Stimulated activated CD8-positive, alpha-beta memory T cell treated with anti-CD3 and anti-CD28 coated beads, Interleukin-12 subunit alpha, Interleukin-12 subunit beta, amount 100 ng/mL, for 4 hours (primary cell): ENCODE data around the gene RAPSN.

Experiments
- DNase-seq: peaks from one replicate; pipeline ENCODE4 v3.0.0-alpha.2; 2020; ENCODE audit warnings: low read depth

The RAPSN gene

GRCh38 chr11:47408598-47409439 lies 40.1 kb downstream of the RAPSN start:
- no peak for DNase-seq

DNA sequence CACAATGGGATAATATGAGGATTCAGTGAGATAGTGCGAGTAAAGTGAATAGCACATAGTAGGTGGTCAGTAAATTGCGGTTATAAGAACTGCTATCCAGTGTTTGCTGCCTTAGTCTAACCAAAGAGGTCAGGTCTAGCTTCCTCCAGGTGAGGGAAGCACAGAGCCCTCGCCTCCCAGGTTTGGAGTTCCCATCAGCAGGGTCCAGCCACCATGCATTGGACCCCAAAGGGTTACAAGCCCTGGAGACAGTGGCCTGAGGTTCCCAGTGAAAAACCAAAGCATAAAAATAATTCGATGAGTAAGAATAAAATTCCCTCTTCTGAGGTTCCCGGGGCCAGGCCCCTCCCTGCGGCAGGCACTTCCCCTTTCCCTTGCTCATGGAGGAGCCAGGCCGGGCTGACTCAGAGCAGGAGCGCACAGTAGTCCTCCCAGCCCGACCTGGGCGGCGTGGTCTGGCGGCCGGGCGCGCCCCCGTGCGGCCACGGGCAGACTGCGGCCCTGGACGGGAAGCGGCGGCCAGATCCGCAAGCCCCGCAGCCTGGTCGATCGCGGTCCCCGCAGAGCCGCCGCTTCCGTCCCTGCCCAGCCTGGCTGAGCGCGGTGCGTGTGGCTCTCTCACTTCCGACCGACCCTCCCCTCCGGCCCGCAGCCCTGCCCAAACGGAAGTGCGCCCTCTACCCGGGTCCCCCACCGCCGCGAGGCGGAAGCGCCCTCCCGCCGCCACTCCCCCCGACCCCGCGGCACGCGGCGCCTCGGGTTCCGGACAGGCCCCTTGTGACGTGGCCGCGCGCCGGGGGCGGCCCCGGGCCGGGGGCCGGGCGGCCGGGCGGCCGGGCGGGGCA lies 41.0 kb downstream of the RAPSN start, which contains the start of gene SLC39A13:
Gene SLC39A13, plus strand, starts transcription at position 845 of the 845 bp plus-strand sequence. CDS start 1,505 bp downstream, outside the sequence.
- DNase-seq = peak; percentile 92

- DNase-seq = no peak
Observed at GRCh38 chr11:47406896-47407745, 41.8 kb downstream of the RAPSN start.

DNA sequence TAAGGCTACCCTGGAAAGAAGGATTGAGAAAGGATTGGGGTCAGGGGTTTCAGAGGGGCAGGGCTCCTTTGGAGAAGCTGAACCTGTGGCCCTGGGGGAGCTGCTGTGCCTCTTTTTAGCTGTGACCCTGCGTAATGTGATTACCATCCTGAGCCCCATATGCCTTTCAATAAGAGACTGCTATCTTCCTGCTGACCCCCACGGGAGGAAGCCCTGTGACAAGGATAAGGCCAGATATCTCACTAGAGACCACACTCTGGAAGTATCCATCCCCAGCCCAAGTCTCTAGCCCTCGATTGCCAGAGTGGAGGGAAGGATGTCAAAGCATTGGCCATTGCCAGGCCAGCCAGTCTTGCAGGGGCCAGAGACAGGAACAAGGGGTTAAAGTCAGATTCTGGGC lies 45.4 kb downstream of the RAPSN start:
- no peak for DNase-seq

DNA sequence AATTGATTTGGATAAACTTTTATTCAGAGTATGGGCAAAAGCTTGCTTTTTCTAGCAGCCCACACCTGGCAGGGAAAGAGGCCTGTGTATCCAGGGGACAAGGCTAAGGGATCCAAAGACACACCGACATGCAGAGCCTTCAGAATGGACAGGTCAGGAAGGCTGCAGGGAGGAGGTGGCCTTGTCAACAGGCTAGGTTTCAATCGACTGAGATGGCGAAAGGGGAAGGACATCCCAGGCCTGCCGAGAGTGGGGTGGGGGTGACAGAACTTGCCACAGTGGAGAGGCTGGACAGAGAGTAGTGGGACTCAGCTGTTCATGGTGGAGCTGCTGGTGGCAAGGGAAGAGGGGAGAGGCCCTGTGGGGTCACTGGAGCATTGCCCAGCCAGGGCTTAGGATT lies 45.8 kb downstream of the RAPSN start:
- no peak for DNase-seq

- DNase-seq = no peak
Observed at GRCh38 chr11:47400768-47401279, 48.1 kb downstream of the RAPSN start.

GRCh38 chr11:47399860-47400767 lies 48.8 kb downstream of the RAPSN start:
- peak; percentile 30 for DNase-seq

DNA sequence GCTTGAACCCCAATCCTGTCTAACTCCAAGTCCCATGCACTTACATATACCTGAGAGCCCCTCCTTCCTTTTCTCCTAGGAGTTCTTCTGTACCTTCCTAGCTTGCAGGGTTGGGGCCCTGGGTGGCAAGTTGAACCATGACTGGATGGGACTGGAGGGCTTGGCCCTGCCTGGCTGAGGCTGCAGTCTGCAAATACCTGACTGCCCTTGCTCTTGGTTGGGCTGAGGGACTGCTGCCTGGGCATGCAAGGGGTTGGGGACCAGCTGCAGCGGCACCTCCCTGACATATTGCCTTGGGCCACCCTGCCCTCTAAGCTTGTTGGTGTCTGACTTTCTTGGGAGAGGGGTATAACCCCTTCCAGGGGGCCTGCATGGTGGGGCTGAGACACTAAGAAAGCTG lies 50.4 kb downstream of the RAPSN start:
- DNase-seq = no peak

DNA sequence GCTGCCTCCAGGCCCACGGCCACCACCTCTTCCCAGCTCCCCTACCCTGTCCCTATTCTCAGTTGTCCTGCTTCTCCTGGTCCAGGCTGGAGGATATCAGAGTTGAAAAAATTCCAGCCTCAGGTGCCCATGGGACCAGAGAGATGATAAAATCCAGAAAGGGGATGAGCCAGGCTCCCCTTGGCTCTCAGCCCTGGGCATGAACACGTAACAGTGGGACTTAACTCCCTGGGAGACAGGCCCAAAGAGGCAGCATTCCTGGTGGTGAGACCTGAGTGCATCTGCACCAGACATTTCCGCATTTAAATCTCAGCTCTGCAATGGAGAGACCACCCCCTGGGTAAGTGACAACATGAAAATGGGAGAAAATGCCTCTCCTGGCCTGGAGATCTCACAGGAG lies 50.9 kb downstream of the RAPSN start:
- DNase-seq = no peak

GRCh38 chr11:47396049-47396320 lies 53.0 kb downstream of the RAPSN start:
- DNase-seq = no peak

- DNase-seq = no peak
Observed at GRCh38 chr11:47395223-47396048, 53.5 kb downstream of the RAPSN start.

- peak; percentile 36 for DNase-seq
Observed at GRCh38 chr11:47394322-47395222, 54.4 kb downstream of the RAPSN start.

DNA sequence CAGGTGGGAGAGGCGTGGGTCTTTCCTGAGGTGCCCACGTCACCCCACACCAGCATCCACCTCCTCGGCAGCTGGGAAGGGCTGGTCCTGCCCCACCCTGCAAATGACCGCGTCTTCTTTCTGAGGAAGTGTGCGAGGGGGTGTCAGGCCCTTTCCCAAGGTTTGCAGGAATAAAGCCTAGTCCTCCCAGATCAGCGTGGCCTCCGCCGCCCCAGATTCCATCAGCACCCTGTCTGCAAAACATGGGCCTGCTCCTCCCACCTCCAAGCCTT lies 55.0 kb downstream of the RAPSN start:
- DNase-seq = no peak

- no peak for DNase-seq
Observed at GRCh38 chr11:47393163-47394049, 55.5 kb downstream of the RAPSN start.

- no peak for DNase-seq
Observed at GRCh38 chr11:47392546-47393162, 56.3 kb downstream of the RAPSN start.

GRCh38 chr11:47391711-47392432 lies 57.1 kb downstream of the RAPSN start:
- DNase-seq = no peak

GRCh38 chr11:47391077-47391583 lies 57.8 kb downstream of the RAPSN start:
- DNase-seq = no peak
